Right lobe of liver (tissue), 4 donors: Measurements from ENCODE around the gene ORMDL1.

Experiments
- CTCF ChIP-seq, 4 donors: fragments of 200-600 bp in 3 of 4; fragments of 450-650 bp in 1 of 4; IDR thresholded peaks; one replicate each; pipeline versions ENCODE4 v1.5.1 to v1.8.0; 2016 to 2022; ENCODE audit warnings: antibody characterized with exemption in 4 of 4, mild to moderate bottlenecking in 2 of 4
- POLR2A ChIP-seq: fragments of 450-650 bp; IDR thresholded peaks from one replicate; pipeline ENCODE4 v1.6.1; 2017; ENCODE audit warnings: antibody characterized with exemption, mild to moderate bottlenecking
- donor health status: DM: no; HTN: no; CAD: no.
- donor health status: DM: no; HTN: no; CAD: no.
- donor health status: DM: no; HTN: yes; CAD: no.

- no peak for TF ChIP-seq CTCF (IDR thresholded peaks at IDR 0.05)
- no peak for TF ChIP-seq POLR2A
Observed at GRCh38 chr2:189826039-189826438, 41.9 kb upstream of the ORMDL1 start.
